AG09319 (cell line): ENCODE results near the gene HPX.

Source experiments
- DNase-seq: peaks from one replicate; pipeline ENCODE4 v3.0.0-alpha.2; 2010; ENCODE audit warnings: low read depth; ENCODE audit errors: extremely low read depth
- CTCF ChIP-seq: IDR thresholded peaks from 2 replicates; pipeline ENCODE4 v1.5.1; 2011; ENCODE audit warnings: low read depth, mild to moderate bottlenecking, inconsistent platforms, low read length, moderate library complexity

The HPX gene

GRCh38 chr11:6404342-6405051 lies 36.3 kb downstream of the HPX start:
- TF ChIP-seq CTCF, result no peak
- DNase-seq, result no peak

- no peak for DNase-seq
- TF ChIP-seq CTCF, result no peak
Observed at GRCh38 chr11:6403539-6403938, 37.2 kb downstream of the HPX start.

GRCh38 chr11:6402561-6402981 lies 38.2 kb downstream of the HPX start:
- TF ChIP-seq CTCF, result no peak
- no peak for DNase-seq

GRCh38 chr11:6402061-6402470 lies 38.7 kb downstream of the HPX start:
- DNase-seq, result no peak
- no peak for TF ChIP-seq CTCF

GRCh38 chr11:6401464-6401863 lies 39.3 kb downstream of the HPX start:
- DNase-seq, result no peak
- no peak for TF ChIP-seq CTCF

- TF ChIP-seq CTCF, result no peak
- no peak for DNase-seq
Observed at GRCh38 chr11:6400431-6401345, 40.1 kb downstream of the HPX start.

GRCh38 chr11:6397636-6398035 lies 43.2 kb downstream of the HPX start:
- TF ChIP-seq CTCF, result no peak
- DNase-seq, result no peak
